SK-N-MC (cell line): ENCODE data around the gene LATS2.

Experiments
- EZH2 ChIP-seq: fragments of 200-600 bp; sonication (generic); IDR thresholded peaks from one replicate; pipeline ENCODE4 v1.6.1; 2017; ENCODE audit warnings: antibody characterized with exemption
- POLR2AphosphoS5 ChIP-seq: IDR thresholded peaks from 2 replicates; pipeline ENCODE4 v1.6.1; 2012; ENCODE audit warnings: mild to moderate bottlenecking, low read depth, low read length, borderline replicate concordance

- TF ChIP-seq POLR2AphosphoS5 (no peak), EZH2 (no peak)
Observed at GRCh38 chr13:21101865-21102576, 40.6 kb upstream of the LATS2 start.
